ENCODE results near the gene PDE4B.
A peak's percentile ranks its signal among the peaks of the same experiment; 100 is the strongest.

Gene PDE4B

DNA sequence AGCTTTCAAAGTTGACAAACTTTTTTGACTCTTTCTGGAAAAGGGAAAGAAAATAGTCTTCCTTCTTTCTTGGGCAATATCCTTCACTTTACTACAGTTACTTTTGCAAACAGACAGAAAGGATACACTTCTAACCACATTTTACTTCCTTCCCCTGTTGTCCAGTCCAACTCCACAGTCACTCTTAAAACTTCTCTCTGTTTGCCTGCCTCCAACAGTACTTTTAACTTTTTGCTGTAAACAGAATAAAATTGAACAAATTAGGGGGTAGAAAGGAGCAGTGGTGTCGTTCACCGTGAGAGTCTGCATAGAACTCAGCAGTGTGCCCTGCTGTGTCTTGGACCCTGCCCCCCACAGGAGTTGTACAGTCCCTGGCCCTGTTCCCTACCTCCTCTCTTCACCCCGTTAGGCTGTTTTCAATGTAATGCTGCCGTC is 580.5 kb downstream of the PDE4B start:
- no peak for DNase-seq

DNA sequence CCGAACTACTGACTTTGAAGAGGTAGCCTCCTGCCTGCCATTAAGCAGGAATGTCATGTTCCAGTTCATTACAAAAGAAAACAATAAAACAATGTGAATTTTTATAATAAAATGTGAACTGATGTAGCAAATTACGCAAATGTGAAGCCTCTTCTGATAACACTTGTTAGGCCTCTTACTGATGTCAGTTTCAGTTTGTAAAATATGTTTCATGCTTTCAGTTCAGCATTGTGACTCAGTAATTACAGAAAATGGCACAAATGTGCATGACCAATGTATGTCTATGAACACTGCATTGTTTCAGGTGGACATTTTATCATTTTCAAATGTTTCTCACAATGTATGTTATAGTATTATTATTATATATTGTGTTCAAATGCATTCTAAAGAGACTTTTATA is 581.5 kb downstream of the PDE4B start:
- DNase-seq = no peak

DNA sequence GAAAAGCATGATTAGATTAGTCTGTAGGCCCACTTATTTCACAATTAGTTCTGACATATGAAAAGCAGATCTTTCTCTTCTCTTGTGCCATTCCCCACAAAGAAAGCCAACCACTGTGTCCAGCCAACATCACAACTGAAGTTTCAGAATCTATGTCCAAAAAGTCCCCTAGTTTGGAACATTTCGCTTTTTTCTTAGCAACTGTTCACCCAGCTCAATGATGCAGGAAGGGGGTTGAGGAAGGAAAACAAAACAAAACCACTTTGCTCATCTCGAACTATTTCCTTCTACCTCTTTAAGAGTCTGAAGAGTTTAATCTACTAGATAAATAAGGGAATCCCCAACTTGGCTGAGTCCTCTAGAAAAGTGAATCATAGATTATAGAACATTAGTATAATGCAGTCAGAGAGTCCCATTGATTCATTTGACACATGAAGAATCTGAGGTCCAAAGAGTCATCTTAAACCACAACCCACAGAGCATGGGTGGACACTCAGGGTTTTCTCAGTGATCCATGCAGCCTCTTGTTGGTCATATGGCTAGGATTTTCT is 581.9 kb downstream of the PDE4B start:
- DNase-seq = no peak

DNA sequence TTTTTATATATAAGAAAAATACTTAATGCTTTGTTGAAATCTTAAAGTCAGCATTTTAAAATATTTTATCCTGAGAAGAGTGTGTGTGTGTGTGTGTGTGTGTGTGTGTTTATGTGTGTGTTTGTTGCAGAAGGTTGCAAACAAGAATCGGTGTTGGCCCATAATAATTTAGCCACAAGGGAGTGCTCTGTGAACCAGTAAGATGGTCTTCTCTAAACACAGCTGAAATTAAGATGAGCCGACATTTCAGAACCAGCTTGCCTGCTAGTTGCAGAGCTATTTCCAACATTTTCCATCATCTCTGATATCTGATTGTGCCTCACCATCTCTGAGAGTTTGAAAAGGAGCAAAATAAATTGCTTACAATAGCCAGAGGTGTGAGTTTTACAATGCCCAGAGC is 582.4 kb downstream of the PDE4B start:
- DNase-seq = no peak

DNA sequence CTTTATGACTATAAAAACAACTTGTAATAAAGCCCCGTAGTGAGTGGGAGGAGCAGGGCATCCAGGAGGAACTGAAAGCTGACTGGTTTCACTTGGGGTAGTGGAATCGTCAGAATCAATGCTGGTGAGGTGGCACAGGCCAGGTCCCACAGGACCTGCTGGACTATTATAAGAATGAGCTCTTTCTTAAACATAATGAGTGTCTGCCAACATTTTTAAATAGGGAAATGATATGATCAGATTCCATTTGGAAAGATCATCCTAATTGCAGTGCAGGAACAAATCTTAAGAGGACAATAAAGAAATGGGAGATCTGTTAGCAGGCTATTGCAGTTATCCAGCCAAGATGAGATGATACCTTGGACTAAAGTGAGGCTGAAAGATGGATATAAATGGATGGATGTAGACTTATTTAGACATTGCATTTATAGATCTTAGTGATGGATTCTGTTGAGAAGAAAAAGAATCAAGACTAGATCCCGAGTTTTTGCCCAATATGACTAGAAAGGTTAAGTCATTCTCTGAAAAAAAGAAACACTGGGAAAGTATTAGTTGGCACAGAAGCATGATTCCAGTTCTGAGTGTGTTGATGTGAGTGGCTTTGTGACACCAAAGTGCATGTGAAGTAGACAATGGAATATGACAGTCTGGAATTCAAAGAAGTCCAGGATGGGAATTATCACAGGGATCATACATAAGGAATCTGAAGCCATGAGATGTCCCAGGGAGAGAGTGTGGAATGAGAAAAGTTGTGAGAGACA is 587.9 kb downstream of the PDE4B start:
- DNase-seq = no peak

DNA sequence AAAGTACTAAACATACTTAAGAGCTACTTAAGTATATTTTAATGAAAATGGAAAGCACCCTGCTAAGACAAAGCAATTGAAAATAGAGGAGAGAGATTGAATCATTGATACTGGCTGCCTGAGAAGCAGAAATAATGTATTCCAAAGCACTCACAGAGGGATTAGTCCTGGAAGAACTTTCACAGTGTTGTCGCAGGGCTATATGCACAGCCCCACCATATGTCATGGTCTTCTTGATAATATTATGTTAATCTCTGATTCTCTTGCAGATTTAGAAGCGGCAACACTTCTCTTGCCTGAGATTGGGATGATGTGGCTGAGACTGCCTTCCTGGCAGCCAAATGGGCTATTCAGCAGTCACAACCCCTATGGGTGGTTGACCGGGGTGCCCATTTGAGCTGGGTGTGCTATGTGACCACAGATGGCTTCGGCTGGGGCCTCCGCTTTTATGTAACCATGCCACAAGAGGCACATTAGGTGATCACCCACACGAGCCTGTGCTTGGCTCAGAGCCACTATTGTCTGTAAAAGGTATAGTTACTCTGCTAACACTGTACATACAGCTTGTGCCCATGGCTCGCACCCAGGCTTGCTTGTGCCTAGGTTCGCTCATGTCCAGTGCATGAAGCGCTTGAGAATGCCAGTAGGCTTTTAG is 589.1 kb downstream of the PDE4B start:
- DNase-seq = no peak

DNA sequence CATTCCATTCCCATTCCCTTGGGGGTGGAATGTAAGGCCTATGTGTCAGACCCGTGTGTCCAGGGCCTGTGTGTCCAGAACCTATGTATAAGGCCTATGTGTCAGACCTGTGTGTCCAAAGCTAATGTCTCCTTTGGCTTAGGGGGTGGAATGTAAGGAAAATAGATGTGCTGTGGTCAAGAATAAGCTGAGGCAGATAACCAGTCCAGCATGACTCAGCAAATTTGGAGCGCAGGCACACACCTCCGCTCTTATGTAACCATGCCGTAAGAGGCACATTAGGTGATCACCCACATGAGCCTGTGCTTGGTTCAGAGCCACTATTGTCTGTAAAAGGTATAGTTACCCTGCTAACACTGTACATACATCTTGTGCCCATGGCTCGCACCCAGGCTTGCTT is 590.5 kb downstream of the PDE4B start:
- DNase-seq = no peak

DNA sequence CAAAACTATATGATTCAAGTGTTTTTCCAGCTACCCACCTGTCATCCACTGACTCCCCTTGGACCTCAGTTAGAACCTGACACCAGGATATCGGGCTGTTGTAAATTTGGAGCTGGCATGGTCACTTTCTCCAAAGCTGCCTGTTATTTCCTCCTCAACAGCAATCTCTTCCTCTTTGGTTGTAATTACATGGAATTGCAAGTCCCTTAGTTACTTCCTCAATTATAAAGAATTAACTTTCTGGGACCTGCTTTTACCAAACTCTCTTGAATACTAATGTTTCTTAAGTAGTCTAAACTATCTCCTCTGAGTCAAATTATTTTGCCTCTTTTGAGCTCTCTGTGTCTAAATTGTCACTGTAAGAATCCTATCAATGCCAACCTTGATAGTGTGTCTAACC is 590.9 kb downstream of the PDE4B start:
- no peak for DNase-seq

DNA sequence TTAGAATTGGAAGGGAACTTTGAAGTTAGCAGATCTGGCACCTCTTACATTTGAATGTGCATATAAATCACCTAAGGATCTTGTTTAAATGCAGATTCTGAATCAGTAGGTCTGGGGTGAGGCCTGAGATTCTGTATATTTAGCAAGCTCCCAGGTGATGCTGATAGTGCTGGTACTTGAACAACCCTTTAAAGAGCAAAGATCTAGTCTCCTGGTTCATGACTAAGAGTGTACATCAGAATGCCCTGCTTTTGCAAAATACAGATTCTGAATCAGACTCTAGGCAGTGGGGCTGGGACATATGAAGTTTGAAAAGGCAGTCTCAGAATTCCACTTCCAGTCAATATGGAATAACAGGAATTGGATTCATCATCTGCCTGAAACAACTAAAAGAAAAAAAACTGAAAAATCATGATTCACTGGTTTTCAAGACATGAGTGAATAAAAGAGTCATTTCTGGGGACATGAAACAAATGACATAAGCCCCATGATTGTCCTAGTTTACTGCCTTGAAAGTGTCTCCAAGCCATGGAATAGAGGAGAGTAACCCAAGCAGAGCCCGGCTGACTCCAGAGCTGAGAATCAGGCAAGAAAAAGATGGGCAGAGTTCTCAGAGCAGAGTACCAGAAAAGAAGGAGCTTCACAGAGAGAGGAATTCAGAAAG is 591.7 kb downstream of the PDE4B start:
- no peak for DNase-seq

DNA sequence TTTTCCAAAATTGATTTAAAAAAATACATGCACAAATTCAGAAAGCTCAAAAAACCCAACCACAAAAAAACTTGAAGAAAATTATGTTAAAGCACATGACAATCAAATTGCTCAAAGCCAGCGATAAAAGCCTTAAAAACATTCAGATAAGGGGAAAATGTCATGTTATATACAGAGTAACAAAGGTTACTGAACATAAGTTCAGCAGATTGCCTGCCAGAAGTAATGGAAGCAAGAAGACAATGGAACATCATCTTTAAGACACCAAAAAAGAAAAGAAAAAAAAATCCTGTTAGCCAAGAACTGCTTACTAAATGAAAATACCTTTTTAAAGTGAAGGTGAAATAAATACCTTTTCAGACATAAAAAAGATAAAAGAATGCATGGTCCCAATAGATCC is 594.0 kb downstream of the PDE4B start:
- no peak for DNase-seq

DNA sequence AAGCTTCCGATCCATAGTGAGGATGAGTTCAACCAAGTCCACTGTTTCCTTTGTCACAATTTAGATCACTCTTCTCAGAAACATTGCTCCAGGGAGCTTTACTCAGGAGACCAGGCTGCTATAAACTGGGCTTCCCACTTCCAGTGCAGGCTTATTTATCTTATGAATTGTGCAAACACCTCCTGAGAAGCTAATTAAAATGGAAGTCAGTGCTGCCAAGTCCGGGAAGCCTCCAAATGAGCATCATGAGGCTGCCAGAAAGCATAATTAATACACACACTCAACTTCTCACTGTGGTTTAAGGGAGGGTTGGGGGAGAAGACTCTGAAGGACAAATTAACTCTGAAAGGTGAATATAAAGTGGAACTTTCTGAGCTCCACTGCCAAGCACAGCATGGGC is 596.2 kb downstream of the PDE4B start:
- peak; percentile 1 for DNase-seq

DNA sequence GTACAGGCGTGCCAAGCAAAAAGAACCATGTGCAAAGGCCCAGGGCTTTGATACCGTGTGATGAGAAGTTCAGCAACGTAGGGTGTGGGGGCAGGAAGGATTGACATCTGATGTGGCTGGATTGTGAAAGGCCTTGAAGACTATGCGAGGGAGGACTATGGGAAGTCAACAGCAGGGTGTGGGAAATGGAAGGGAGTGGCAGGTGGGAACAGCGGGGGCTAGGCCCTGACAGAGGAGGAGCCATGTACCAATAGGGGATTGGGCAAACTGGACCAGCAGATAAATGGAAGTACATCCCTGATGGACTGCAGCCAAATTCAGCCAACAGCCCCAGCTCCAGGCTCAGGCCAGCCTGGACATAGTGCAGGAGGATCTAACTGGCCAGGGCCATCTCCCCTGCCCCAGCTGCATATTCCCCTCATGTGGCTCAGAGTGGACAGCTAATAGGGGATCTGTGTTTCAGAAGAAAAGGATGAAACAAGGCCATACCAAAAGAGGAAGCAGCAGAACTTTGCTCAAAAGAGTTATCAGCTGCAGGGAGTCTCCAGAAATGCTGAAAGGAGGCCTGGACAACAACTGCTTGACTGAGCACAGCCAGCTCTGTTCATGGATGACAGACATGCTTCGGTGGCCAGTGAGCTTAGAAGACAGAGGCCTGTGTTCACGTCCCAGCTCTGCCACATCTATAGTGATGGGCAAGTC is 601.0 kb downstream of the PDE4B start:
- no peak for DNase-seq

DNA sequence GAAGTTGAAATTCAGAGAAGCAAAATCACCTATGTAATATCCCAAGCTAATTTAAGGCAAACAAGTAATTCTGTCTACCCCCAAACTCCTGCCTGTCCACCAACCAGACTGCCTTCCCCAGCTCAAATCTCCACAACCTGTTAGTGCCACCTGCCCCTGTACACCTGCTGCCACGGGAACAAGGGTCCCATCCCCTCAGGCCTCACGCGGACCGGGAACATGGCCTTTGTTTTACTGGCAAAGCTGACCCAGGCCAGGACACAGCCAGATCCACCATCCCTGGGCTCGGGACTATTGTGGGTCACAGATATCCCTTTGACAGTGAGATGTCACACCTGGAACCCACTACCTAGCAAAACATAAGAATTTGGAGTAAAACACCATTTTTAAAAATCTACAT is 601.9 kb downstream of the PDE4B start:
- no peak for DNase-seq

DNA sequence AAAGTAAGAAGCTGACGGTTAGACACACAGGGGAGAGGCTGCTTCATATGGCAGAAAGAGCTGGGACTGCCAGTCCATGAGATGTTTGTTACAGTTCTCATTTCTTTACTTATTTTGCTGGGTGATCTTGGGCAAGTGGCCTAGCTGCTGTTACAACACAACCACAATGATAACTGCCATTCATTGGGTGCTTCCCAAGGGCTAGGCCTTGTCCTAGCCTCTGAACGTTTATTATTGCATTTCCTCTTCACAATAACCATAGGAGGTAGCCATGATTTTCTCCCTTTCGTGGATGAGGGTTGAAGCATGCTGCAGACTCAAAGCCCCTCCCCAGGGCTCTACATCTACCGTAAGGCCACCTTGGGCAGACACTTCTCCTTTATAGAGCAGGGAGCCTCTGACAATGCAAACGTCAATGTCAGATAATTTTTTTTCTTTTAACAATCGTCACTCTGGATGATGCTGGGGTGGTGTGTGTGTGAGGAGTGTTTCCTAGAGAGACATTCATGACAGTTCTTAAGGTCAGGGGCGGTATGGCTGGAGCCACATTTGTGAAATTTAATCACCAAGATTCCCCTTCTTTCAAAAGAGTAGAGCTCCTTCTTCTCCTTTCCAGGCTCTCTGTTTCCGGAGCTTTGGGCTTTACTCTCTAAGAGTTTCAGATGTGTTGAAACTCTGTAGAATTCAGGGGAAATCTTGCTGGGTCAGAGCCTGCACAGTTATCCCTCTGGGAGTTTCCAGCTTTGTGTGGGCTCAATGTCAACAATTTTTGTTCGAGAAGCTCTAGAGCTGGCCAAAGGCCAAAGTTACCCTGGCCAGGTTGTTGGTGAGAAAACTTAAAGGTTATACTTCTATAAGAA is 602.7 kb downstream of the PDE4B start:
- no peak for DNase-seq

DNA sequence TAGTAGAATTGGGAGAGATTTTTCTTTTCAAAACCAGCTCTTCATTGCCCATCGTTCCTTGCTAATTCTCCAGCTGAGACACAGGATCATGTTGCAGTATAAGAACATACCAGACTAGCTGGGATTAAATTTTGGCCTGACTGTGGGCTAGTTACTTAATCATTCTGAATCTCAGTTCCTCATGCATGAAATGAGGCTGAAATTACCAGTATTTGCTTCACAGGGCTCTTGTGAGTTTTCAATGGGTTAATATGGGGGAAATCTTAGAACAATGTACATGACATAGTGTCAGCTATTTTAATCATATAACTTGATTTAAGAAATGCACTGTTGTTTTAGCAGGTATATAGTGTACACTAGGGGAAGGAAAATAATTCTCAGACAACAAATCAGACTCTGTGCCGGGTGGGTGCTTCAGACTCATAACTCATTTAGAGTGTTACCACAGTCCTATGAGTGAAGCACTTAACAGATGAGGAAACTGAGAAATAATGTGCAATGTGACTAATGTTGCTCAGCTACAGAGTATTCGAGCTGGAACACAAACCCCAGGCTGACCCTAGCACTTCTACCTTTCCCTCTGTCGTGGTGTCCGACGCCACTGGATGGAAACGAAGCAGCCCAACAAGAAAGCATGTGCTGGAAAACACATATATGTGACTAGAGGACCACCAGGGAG is 603.7 kb downstream of the PDE4B start:
- DNase-seq = no peak

DNA sequence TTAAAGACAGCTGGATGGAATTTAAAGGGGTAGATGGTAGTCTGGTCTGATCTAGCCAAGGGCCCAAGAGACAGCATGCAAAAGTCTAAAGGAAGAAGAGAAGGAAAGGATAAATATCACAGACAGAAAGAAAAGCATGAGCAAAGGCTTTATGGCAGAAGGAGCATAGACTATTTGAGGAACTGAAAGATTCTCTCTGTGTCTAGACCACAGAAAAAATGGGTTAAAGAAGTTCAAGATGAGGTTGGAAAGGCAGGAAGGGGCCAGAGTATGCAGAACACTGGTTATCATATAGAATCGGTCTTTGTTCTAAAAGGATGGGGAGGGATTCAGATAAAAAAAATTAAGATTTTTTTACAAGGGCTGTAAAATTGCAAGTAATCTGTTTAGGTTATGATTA is 604.5 kb downstream of the PDE4B start:
- DNase-seq = no peak

DNA sequence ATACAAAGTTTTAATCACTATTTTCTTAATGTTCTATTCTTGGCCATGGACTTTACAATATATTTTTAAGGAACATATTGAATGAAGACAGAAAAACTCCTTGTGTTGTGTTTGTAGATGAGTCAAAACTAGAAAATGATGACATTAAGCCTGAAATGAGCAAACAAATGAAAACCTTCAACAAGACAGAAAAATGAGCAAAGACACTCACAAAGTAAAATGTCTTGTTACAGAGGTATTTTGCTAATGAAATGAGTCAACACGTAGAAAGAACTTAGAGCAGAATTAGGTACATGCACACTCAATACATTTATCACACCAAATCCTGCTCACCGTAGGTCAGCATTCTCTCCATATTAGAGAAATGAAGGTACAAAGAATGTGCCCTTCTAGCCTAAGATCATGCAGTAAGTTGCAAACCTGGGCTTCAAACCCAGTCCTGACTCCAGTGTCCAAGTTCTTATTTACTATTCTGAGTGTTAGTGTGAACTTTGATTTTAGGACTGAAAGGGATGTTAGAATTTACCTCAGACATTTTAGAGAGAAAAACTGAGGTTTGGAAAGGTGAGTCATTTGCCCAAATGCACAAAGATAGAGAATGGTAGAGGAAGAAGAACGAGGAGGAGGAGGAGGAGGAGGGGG is 607.3 kb downstream of the PDE4B start:
- no peak for DNase-seq

DNA sequence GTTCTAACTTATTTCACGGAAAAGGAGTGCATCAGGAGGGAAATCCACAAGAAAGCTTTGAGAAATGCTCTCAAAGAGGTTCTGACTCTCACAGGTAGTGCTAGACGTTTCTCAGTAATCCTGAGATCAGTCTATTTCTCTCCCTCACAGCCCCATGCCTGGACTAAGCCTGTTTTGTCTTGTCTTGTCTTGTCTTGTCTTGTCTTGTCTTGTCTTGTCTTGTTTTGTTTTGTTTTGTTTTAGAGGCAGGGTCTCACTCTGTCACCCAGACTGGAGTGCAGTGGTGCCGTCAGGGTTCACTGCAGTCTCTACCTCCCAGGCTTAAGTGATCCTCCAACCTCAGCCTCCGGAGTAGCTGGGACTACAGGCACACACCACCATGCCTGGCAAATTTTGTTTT is 608.0 kb downstream of the PDE4B start:
- no peak for DNase-seq

DNA sequence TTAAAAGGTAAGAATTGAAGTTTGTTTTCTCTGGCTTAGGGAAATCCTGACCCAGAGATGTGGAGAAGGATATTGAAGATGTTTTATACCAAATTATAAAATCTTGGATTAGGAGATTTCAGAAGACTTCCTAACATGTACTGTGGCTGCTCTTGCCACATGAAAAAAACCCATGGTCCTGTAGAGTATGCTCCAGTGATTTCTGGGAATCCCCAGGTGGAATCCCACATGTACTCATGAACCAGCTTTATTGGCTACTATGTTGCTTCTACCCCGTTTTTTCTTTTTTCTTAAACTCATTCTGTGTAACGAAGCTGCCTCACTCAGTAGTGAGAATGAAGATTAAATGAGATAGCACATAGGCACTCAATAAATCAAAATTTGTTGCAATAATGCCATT is 608.5 kb downstream of the PDE4B start:
- no peak for DNase-seq

DNA sequence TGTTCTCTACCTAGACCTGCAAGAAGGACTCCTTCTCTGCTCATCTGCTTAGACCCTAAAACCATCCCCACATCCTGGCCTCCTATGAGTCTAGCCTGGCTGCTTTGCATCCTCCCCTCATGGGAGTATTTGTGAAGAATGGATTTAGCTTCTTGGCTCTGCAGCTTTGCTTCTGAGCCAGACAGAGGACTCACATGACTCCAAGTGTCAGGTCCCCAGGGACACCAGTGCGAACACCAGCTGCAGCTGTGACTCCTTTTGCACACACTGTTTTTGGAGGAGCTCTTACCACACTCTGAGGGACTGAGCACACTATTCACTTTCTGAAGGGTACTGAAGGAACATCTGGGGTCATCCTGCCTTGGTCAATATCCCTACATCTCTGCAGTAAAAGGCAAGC is 609.5 kb downstream of the PDE4B start:
- DNase-seq = no peak
